HL-60 (cell line): Measurements from ENCODE around the gene MAF.

ENCODE experiments used
- CTCF ChIP-seq: IDR thresholded peaks from one replicate; pipeline ENCODE4 v1.5.1; 2011; ENCODE audit warnings: low read length, control low read depth, inconsistent platforms; ENCODE audit not compliant: insufficient read depth
- POLR2AphosphoS5 ChIP-seq: IDR thresholded peaks from 2 replicates; pipeline ENCODE4 v1.6.1; 2012; ENCODE audit warnings: low read depth

GRCh38 chr16:79623824-79624223 is 23.3 kb upstream of the MAF start:
- TF ChIP-seq CTCF (no peak), POLR2AphosphoS5 (no peak)
